ENCODE results near the gene CUX1.
"Not testable (repeated sequence)": the region's sequence is repeated elsewhere in the genome, so short reads cannot be mapped to it uniquely, and the experiment has no call there.

CUX1 gene

GRCh38 chr7:102289057-102289456, 471.6 kb downstream of the CUX1 start:
- DNase-seq (ENCODE audit: low read depth) = no peak

- DNase-seq (ENCODE audit: low read depth) = no peak
Observed at GRCh38 chr7:102291056-102291915, 473.9 kb downstream of the CUX1 start.

GRCh38 chr7:102291916-102292267, 474.5 kb downstream of the CUX1 start:
- DNase-seq (ENCODE audit: low read depth) = no peak

GRCh38 chr7:102292813-102293798, 475.7 kb downstream of the CUX1 start:
- no peak for DNase-seq (ENCODE audit: low read depth)

- DNase-seq (ENCODE audit: low read depth) = no peak
Observed at GRCh38 chr7:102294589-102294988, 477.2 kb downstream of the CUX1 start.

GRCh38 chr7:102295346-102296178, 478.1 kb downstream of the CUX1 start:
- DNase-seq (ENCODE audit: low read depth) = no peak

GRCh38 chr7:102296179-102296438, 478.7 kb downstream of the CUX1 start:
- DNase-seq (ENCODE audit: low read depth) = no peak

GRCh38 chr7:102296514-102296913, 479.1 kb downstream of the CUX1 start:
- DNase-seq (ENCODE audit: low read depth) = no peak

- DNase-seq (ENCODE audit: low read depth) = no peak
Observed at GRCh38 chr7:102297487-102298218, 480.2 kb downstream of the CUX1 start.

- DNase-seq (ENCODE audit: low read depth) = no peak
Observed at GRCh38 chr7:102300643-102301221, 483.3 kb downstream of the CUX1 start.

- DNase-seq (ENCODE audit: low read depth) = not testable (repeated sequence)
Observed at GRCh38 chr7:102301367-102301766, 483.9 kb downstream of the CUX1 start.

- DNase-seq (ENCODE audit: low read depth) = no peak
Observed at GRCh38 chr7:102302025-102302424, 484.6 kb downstream of the CUX1 start.

- no peak for DNase-seq (ENCODE audit: low read depth)
Observed at GRCh38 chr7:102303669-102304422, 486.4 kb downstream of the CUX1 start.

- DNase-seq (ENCODE audit: low read depth) = no peak
Observed at GRCh38 chr7:102304668-102305067, 487.2 kb downstream of the CUX1 start.

- no peak for DNase-seq (ENCODE audit: low read depth)
Observed at GRCh38 chr7:102305414-102306268, 488.2 kb downstream of the CUX1 start.

- DNase-seq (ENCODE audit: low read depth) = no peak
Observed at GRCh38 chr7:102306916-102307677, 489.7 kb downstream of the CUX1 start.

- DNase-seq (ENCODE audit: low read depth) = no peak
Observed at GRCh38 chr7:102310414-102310815, 493.0 kb downstream of the CUX1 start.

GRCh38 chr7:102312317-102312716, 494.9 kb downstream of the CUX1 start:
- DNase-seq (ENCODE audit: low read depth) = no peak
